SK-N-SH (cell line): Measurements from ENCODE around the gene OLR1.
"Not testable (repeated sequence)": the region's sequence is repeated elsewhere in the genome, so short reads cannot be mapped to it uniquely, and the experiment has no call there.

Experiments
- CHD2 ChIP-seq: fragments of 150-350 bp; IDR thresholded peaks from 2 replicates; pipeline ENCODE4 v1.6.1; 2018; ENCODE audit warnings: low read length; ENCODE audit not compliant: partially characterized antibody
- EZH2phosphoT487 ChIP-seq: fragments of 200-600 bp; sonication (generic); IDR thresholded peaks from 2 replicates; pipeline ENCODE4 v1.6.1; 2017; ENCODE audit warnings: low read depth, mixed run types, mild to moderate bottlenecking, antibody characterized with exemption, moderate library complexity, borderline replicate concordance
- GATA2 ChIP-seq: sonication (generic); formaldehyde crosslinking; IDR thresholded peaks from 2 replicates; pipeline ENCODE4 v1.5.0; 2020; ENCODE audit warnings: mild to moderate bottlenecking, missing genetic modification reagents
- JUND ChIP-seq: IDR thresholded peaks from 2 replicates; pipeline ENCODE4 v1.4.0; 2012
- MXI1 ChIP-seq: IDR thresholded peaks from 2 replicates; pipeline ENCODE4 v1.6.1; 2012; ENCODE audit warnings: mild to moderate bottlenecking, low read depth, low read length, improper control_type of control experiment
- POLR2AphosphoS5 ChIP-seq: IDR thresholded peaks from 2 replicates; pipeline ENCODE4 v1.6.1; 2012; ENCODE audit warnings: low read depth, low read length
- RAD21 ChIP-seq: IDR thresholded peaks from 2 replicates; pipeline ENCODE4 v1.6.1; 2012; ENCODE audit warnings: mild to moderate bottlenecking, low read length
- RCOR1 ChIP-seq: fragments of 150-350 bp; IDR thresholded peaks from 2 replicates; pipeline ENCODE4 v1.6.1; 2017; ENCODE audit warnings: antibody characterized with exemption, low read length
- REST ChIP-seq: IDR thresholded peaks from 2 replicates; pipeline ENCODE4 v1.6.1; 2012; ENCODE audit warnings: mild to moderate bottlenecking, low read depth, low read length, moderate library complexity
- SMC3 ChIP-seq: IDR thresholded peaks from 2 replicates; pipeline ENCODE4 v1.6.1; 2012; ENCODE audit warnings: low read depth, low read length, improper control_type of control experiment
- TAF1 ChIP-seq: IDR thresholded peaks from 2 replicates; pipeline ENCODE4 v1.6.1; 2012; ENCODE audit warnings: low read depth, mild to moderate bottlenecking, low read length, moderate library complexity, borderline replicate concordance
- USF2 ChIP-seq: fragments of 150-350 bp; IDR thresholded peaks from 2 replicates; pipeline ENCODE4 v1.6.1; 2017; ENCODE audit warnings: antibody characterized with exemption, low read length, low read depth, borderline replicate concordance
- TF ChIP-seq, protein P1 (sequence below): fragments of 200-600 bp; sonication (generic); IDR thresholded peaks from 2 replicates; pipeline ENCODE4 v1.6.1; 2017; ENCODE audit warnings: antibody characterized with exemption, mild to moderate bottlenecking, moderate library complexity

- TF ChIP-seq POLR2AphosphoS5; MXI1; RAD21; SMC3; RCOR1; JUND; EZH2phosphoT487; USF2; TAF1; REST; GATA2 (CRISPR knock-in tag); CHD2: not testable (repeated sequence)
- TF ChIP-seq, protein P1, sequence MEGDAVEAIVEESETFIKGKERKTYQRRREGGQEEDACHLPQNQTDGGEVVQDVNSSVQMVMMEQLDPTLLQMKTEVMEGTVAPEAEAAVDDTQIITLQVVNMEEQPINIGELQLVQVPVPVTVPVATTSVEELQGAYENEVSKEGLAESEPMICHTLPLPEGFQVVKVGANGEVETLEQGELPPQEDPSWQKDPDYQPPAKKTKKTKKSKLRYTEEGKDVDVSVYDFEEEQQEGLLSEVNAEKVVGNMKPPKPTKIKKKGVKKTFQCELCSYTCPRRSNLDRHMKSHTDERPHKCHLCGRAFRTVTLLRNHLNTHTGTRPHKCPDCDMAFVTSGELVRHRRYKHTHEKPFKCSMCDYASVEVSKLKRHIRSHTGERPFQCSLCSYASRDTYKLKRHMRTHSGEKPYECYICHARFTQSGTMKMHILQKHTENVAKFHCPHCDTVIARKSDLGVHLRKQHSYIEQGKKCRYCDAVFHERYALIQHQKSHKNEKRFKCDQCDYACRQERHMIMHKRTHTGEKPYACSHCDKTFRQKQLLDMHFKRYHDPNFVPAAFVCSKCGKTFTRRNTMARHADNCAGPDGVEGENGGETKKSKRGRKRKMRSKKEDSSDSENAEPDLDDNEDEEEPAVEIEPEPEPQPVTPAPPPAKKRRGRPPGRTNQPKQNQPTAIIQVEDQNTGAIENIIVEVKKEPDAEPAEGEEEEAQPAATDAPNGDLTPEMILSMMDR: not testable (repeated sequence)
Observed at GRCh38 chr12:10204495-10204894, 32.6 kb upstream of the OLR1 start.
